Measurements from ENCODE around the gene C19orf81.
"Not testable (repeated sequence)": the region's sequence is repeated elsewhere in the genome, so short reads cannot be mapped to it uniquely, and the experiment has no call there.

The C19orf81 gene

GRCh38 chr19:50649433-50650391 is at the start of gene C19orf81:
Gene C19orf81 (plus strand): TSS chr19:50649445. CDS start chr19:50649445, 0 bp downstream.
- no peak for DNase-seq (ENCODE audit: low spot score)
- no peak for TF ChIP-seq CTCF (IDR thresholded peaks at IDR 0.05; ENCODE audit: extremely low read depth, insufficient read depth, missing control alignments)

GRCh38 chr19:50601407-50602088 is 47.7 kb upstream of the C19orf81 start:
- in situ Hi-C loops (cut with MboI; ENCODE audit: low pct_unique_long_range_greater_than_20kb, low sequenced_read_pairs, unreplicated experiment): no loop called here
- no peak for TF ChIP-seq CTCF (IDR thresholded peaks at IDR 0.05; ENCODE audit: extremely low read depth, insufficient read depth, missing control alignments)
- no peak for DNase-seq (ENCODE audit: low spot score)

More at GRCh38 chr19:50649433-50650391, at the start of gene C19orf81:
- in situ Hi-C loops (cut with MboI; ENCODE audit: low pct_unique_long_range_greater_than_20kb, low sequenced_read_pairs, unreplicated experiment): no loop called here

DNA sequence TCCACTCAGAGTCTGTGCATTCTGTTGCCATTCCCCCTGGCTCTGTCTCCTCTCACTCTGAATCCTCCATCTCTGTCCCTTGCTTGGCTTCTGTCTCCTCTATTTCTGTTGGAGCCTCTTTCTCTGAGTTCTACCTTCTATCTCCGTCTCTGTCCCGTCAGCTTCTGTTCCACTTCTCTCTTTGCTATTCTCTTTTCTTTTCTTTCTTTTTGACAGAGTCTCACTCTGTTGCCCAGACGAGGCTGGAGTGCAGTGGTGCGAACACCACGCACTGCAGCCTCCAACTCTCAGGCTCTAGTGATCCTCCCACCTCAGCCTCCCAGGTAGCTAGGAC is 47.2 kb upstream of the C19orf81 start:
- in situ Hi-C loops (cut with MboI; ENCODE audit: low pct_unique_long_range_greater_than_20kb, low sequenced_read_pairs, unreplicated experiment): no loop called here
- no peak for DNase-seq (ENCODE audit: low spot score)
- no peak for TF ChIP-seq CTCF (IDR thresholded peaks at IDR 0.05; ENCODE audit: extremely low read depth, insufficient read depth, missing control alignments)

- TF ChIP-seq CTCF (IDR thresholded peaks at IDR 0.05; ENCODE audit: extremely low read depth, insufficient read depth, missing control alignments): no peak
- in situ Hi-C loops (cut with MboI; ENCODE audit: low pct_unique_long_range_greater_than_20kb, low sequenced_read_pairs, unreplicated experiment): no loop called here
- DNase-seq (ENCODE audit: low spot score): no peak
Measured at GRCh38 chr19:50602496-50602895, 46.7 kb upstream of the C19orf81 start.

- in situ Hi-C loops (cut with MboI; ENCODE audit: low pct_unique_long_range_greater_than_20kb, low sequenced_read_pairs, unreplicated experiment): no loop called here
- no peak for TF ChIP-seq CTCF (IDR thresholded peaks at IDR 0.05; ENCODE audit: extremely low read depth, insufficient read depth, missing control alignments)
- no peak for DNase-seq (ENCODE audit: low spot score)
Measured at GRCh38 chr19:50602935-50603334, 46.3 kb upstream of the C19orf81 start.

GRCh38 chr19:50604264-50605073 is 44.8 kb upstream of the C19orf81 start:
- in situ Hi-C loops (cut with MboI; ENCODE audit: low pct_unique_long_range_greater_than_20kb, low sequenced_read_pairs, unreplicated experiment); DNase-seq (ENCODE audit: low spot score): not testable (repeated sequence)

DNA sequence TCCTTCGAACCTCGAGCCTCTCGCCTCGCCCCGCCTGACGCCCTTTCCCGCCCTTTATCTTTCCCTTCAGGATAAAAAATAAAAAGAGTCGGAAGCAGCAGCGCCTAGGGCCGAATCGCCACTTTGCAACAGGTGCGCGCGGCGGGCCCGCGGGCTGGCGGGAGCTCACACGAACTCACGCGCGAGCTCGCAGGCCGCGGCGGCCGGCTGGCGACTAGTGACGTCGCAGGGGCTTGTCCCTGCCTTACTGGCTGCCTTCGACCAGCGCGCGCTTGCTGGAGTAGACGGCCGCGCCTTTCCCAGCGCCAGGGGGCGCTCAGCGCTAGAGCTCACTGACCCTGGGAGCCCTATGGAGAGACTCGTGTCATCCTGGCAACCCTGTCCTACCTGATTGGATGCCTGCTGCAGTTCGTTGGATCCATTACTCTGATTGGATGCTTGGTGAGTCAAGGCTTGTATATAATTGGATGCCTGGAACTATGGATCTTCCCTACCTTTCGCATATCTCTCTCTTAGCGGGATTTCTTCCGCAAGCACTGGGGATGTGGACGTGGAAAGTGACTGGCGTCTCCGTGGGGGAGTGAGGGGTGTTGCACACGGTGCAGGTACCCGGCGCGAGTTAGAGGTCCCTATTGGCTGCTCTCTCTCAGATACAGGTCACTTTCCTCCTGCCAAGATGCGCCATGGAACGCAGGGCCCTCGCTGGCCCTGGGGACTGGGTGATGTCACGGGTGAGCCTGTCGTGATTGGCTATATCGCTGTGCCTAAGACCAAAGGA is 43.0 kb upstream of the C19orf81 start:
- DNase-seq (ENCODE audit: low spot score); in situ Hi-C loops (cut with MboI; ENCODE audit: low pct_unique_long_range_greater_than_20kb, low sequenced_read_pairs, unreplicated experiment): not testable (repeated sequence)

Data from GM13977 (cell line).